A549 (cell line): Measurements from ENCODE around the gene HPCAL1.

Source experiments
- CBX8 ChIP-seq: fragments of 200-600 bp; sonication (generic); IDR thresholded peaks from 2 replicates; pipeline ENCODE4 v1.6.1; 2016
- CTCF ChIP-seq: fragments of >200 bp; sonication (Bioruptor Twin); formaldehyde crosslinking; IDR thresholded peaks from 3 replicates; pipeline ENCODE4 v1.5.1; 2016
- POLR2AphosphoS2 ChIP-seq: conservative IDR thresholded peaks from 2 replicates; pipeline ENCODE4 v1.6.1; 2012; ENCODE audit warnings: low read length, improper control_type of control experiment, inconsistent platforms

- no peak for TF ChIP-seq CTCF
- no peak for TF ChIP-seq CBX8
- no peak for TF ChIP-seq POLR2AphosphoS2
These were observed 28.3 kb upstream of the HPCAL1 start for GRCh38 chr2:10274376-10274775.
